ENCODE results near the gene SLC35F1. TPM values are rescaled to one million over a fixed set of nuclear protein-coding genes. Genes with fewer than 3 reads are reported as not detected.

The SLC35F1 gene
- total and polyA plus RNA-seq, 7 donors, result 0.04 to 0.32 (median 0.14) TPM; not detected in 1

DNA sequence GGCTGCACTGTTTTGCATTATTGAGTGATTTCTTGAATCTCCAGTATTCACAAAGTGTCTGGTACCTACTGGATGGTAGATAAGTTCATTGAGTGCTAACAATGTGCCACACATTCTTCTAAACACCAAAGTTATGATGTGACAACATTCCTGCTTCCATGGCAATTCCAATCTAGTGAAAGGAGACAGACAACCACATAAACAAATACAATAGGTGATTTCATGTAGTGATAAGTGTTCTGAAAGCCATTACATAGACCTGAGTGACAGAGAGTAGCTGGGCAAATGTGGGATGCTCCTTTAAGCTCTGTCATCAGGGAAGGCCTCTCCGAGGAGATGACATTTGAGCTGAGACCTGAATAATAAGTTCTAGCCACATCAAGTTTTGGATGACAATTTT lies 295.5 kb downstream of the SLC35F1 start:
- Histone ChIP-seq H3K4me1 (no peaks in the 10 kb centered on the region), H3K27ac (no peak overlapping the region), H3K27me3 (ENCODE audit: insufficient read depth in 3 of 3, low read length in 2 of 3) (no peaks in the 10 kb centered on the region), H3K9me3 (no peaks in the 10 kb centered on the region), H3K36me3 (ENCODE audit: insufficient read depth in 1 of 2, low read depth in 1 of 2) (no peaks in the 10 kb centered on the region), H3K4me3 (no peak overlapping the region)
- intact Hi-C loops (cut with DNase I), result no loop called here
- no peak for ATAC-seq
- DNase-seq, result no peak
- WGBS, 3 donors, result 77 to 83% (median 82%) methylated on average over 1 of the region's 1 CpG
- TF ChIP-seq, protein P1, sequence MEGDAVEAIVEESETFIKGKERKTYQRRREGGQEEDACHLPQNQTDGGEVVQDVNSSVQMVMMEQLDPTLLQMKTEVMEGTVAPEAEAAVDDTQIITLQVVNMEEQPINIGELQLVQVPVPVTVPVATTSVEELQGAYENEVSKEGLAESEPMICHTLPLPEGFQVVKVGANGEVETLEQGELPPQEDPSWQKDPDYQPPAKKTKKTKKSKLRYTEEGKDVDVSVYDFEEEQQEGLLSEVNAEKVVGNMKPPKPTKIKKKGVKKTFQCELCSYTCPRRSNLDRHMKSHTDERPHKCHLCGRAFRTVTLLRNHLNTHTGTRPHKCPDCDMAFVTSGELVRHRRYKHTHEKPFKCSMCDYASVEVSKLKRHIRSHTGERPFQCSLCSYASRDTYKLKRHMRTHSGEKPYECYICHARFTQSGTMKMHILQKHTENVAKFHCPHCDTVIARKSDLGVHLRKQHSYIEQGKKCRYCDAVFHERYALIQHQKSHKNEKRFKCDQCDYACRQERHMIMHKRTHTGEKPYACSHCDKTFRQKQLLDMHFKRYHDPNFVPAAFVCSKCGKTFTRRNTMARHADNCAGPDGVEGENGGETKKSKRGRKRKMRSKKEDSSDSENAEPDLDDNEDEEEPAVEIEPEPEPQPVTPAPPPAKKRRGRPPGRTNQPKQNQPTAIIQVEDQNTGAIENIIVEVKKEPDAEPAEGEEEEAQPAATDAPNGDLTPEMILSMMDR (IDR thresholded peaks at IDR 0.05), result no peak

DNA sequence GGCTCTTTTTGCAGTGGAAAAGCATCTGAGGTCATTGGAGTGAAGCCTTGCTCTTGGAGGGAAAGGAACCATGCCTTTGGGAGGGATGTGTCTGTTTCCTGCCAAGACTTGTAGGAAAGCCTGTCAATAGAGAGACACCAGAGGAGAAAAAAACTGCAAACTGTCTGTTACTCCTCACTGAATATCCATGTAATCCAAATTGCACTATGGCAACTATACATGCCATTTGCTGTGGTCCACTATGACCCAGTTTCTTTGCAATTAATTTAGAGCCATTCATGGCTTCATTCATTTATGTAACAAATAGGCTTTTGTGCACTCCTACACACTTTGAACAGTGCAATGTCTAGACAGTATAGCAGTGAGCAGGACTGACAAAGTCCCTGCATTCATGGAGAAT lies 296.5 kb downstream of the SLC35F1 start:
- no peaks in the 10 kb centered on the region for H3K9me3 ChIP-seq
- no peak overlapping the region for H3K27ac ChIP-seq
- TF ChIP-seq, protein P1 (IDR thresholded peaks at IDR 0.05), result no peak
- H3K4me1 ChIP-seq, result no peaks in the 10 kb centered on the region
- H3K36me3 ChIP-seq (ENCODE audit: insufficient read depth in 1 of 2, low read depth in 1 of 2), result no peaks in the 10 kb centered on the region
- ATAC-seq (no peak), DNase-seq (no peak)
- H3K27me3 ChIP-seq (ENCODE audit: insufficient read depth in 3 of 3, low read length in 2 of 3), result no peaks in the 10 kb centered on the region
- intact Hi-C loops (cut with DNase I), result no loop called here
- no peak overlapping the region for H3K4me3 ChIP-seq

DNA sequence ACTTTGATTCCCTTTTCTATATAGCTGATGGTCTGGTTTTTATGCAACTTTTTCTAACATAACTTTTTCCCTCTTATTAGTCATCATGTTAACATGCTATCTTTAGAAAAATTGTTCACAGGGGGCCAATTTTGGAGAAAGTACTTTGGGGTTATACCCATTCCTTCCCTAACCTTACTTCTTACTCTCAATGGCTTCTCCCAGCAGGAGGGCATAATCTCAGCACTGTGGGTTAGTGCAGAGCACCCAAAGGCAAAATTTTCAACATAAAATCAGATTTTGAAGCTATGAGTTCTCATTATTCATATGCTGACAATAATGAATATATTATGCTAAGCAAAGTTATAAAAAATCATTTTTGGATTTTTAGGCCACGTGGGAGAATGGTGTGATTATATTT lies 299.2 kb downstream of the SLC35F1 start:
- DNase-seq (no peak), ATAC-seq (no peak)
- no peaks in the 10 kb centered on the region for H3K4me1 ChIP-seq
- 65 to 86% (median 68%) methylated on average over 1 of the region's 1 CpG for WGBS, 3 donors
- no peak overlapping the region for H3K27ac ChIP-seq
- no peaks in the 10 kb centered on the region for H3K9me3 ChIP-seq
- H3K27me3 ChIP-seq (ENCODE audit: insufficient read depth in 3 of 3, low read length in 2 of 3), result no peaks in the 10 kb centered on the region
- TF ChIP-seq, protein P1 (IDR thresholded peaks at IDR 0.05), result no peak
- H3K36me3 ChIP-seq (ENCODE audit: insufficient read depth in 1 of 2, low read depth in 1 of 2), result no peaks in the 10 kb centered on the region
- intact Hi-C loops (cut with DNase I), result no loop called here
- no peak overlapping the region for H3K4me3 ChIP-seq

DNA sequence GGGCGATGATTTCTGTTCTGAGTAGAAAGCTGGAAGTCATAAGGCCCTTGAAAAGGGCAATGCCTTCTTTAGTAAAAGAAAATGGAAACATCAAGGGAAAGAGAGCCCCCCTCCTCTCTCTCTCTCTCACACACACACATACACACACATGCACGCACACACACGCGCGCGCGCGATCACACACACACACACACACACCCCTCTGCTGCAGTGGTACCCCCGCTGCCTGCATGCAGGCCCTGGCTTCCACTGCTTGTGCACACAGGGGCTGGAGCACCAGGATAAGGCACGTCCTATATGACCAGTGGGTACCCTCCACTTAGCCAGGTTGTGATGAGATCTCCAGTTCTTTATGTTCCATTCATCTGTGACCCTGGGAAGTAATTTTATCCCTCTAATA lies 300.9 kb downstream of the SLC35F1 start:
- TF ChIP-seq, protein P1 (IDR thresholded peaks at IDR 0.05), result no peak
- 80 to 95% (median 85%) methylated on average over 10 of the region's 10 CpGs for WGBS, 3 donors
- intact Hi-C loops (cut with DNase I), result no loop called here
- no peak for ATAC-seq
- no peaks in the 10 kb centered on the region for H3K9me3 ChIP-seq
- no peaks in the 10 kb centered on the region for H3K27me3 ChIP-seq (ENCODE audit: insufficient read depth in 3 of 3, low read length in 2 of 3)
- DNase-seq, result no peak
- no peak overlapping the region for H3K27ac ChIP-seq
- H3K4me1 ChIP-seq, result no peaks in the 10 kb centered on the region
- H3K36me3 ChIP-seq (ENCODE audit: insufficient read depth in 1 of 2, low read depth in 1 of 2), result no peaks in the 10 kb centered on the region
- H3K4me3 ChIP-seq, result no peak overlapping the region

DNA sequence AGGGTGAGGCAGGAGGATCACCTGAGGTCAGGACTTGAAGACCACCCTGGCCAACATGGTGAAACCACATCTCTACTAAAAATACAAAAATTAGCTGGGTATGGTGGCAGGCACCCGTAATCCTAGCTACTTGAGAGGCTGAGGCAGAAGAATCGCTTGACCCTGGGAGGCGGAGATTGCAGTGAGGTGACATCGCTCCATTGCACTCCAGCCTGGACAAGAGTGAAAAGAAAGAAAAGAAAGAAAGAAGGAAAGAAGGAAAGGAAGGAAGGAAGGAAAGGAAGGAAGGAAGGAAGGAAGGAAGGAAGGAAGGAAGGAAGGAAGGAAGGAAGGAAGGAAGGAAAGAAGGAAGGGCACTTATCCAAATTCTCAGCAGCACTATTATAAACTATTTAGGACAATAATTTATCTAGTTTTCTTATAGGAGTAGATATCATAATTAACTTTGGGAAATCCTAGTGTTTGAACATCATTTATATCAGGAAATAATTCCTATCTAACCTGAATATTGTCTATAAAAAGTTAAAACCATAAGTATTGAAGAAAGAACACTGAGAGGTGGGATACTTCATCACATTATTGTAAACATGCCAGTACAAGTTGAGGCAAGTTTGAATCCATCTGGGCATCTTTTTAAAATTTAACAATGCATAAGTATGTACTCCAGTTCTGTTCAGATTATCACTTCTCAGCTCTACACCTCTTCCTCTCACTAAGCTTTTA lies 305.5 kb downstream of the SLC35F1 start:
- no peaks in the 10 kb centered on the region for H3K36me3 ChIP-seq (ENCODE audit: insufficient read depth in 1 of 2, low read depth in 1 of 2)
- H3K27me3 ChIP-seq (ENCODE audit: insufficient read depth in 3 of 3, low read length in 2 of 3), result no peaks in the 10 kb centered on the region
- no peak overlapping the region for H3K27ac ChIP-seq
- no peaks in the 10 kb centered on the region for H3K9me3 ChIP-seq
- ATAC-seq (no peak), DNase-seq (no peak)
- H3K4me1 ChIP-seq, result no peaks in the 10 kb centered on the region
- H3K4me3 ChIP-seq, result no peak overlapping the region
- intact Hi-C loops (cut with DNase I), result no loop called here
- TF ChIP-seq, protein P1 (IDR thresholded peaks at IDR 0.05), result no peak
- WGBS, 3 donors, result 91 to 95% (median 94%) methylated on average over 4 of the region's 4 CpGs
